Brain microvascular endothelial cell (primary cell): ENCODE measurements around the gene SSTR3.

Experiments
- DNase-seq: peaks from one replicate; pipeline ENCODE4 v3.0.0-alpha.2; 2020
- H3K27ac ChIP-seq: fragments of 250-450 bp; sonication (Bioruptor Pico); 2 replicates; pipeline ENCODE4 v1.5.1; 2020; ENCODE audit warnings: mild to moderate bottlenecking, moderate library complexity
- H3K27me3 ChIP-seq: fragments of 250-450 bp; sonication (Bioruptor Pico); replicated peaks from 2 replicates; pipeline ENCODE4 v1.5.1; 2020; ENCODE audit warnings: mild to moderate bottlenecking
- H3K36me3 ChIP-seq: fragments of 250-450 bp; sonication (Bioruptor Pico); replicated peaks from 2 replicates; pipeline ENCODE4 v1.5.1; 2020; ENCODE audit warnings: mild to moderate bottlenecking
- H3K4me3 ChIP-seq: 2 replicates; pipeline ENCODE4 v1.5.1; 2011; ENCODE audit warnings: low read depth, mild to moderate bottlenecking, control low read depth, low read length, moderate library complexity
- CTCF ChIP-seq: IDR thresholded peaks from 2 replicates; pipeline ENCODE4 v1.5.1; 2011; ENCODE audit warnings: low read depth, mild to moderate bottlenecking, moderate library complexity, low read length, control low read depth, inconsistent platforms; ENCODE audit errors: missing control alignments
- in situ Hi-C: cut with HindIII; loops from 2 replicates; pipeline ENCODE4 v1.10.0; 2017; ENCODE audit warnings: low sequenced_read_pairs, low pct_ligation_motif_present

SSTR3 gene

GRCh38 chr22:37160027-37160426 is 52.2 kb downstream of the SSTR3 start:
- H3K27ac ChIP-seq: no peak overlapping the region

GRCh38 chr22:37158963-37159290 is 53.4 kb downstream of the SSTR3 start:
- in situ Hi-C loops: no loop called here
- Histone ChIP-seq H3K36me3 (no peaks in the 10 kb centered on the region), H3K27ac (no peak overlapping the region), H3K4me3 (no peak overlapping the region), H3K27me3 (no peaks in the 10 kb centered on the region)
- no peak for DNase-seq
- TF ChIP-seq CTCF: no peak

More at GRCh38 chr22:37160027-37160426, 52.2 kb downstream of the SSTR3 start:
- Histone ChIP-seq H3K27me3 (no peaks in the 10 kb centered on the region), H3K36me3 (no peaks in the 10 kb centered on the region), H3K4me3 (no peak overlapping the region)
- DNase-seq: no peak
- in situ Hi-C loops: no loop called here
- no peak for TF ChIP-seq CTCF

- DNase-seq: no peak
- TF ChIP-seq CTCF: no peak
- Histone ChIP-seq H3K36me3 (no peaks in the 10 kb centered on the region), H3K27ac (no peak overlapping the region), H3K4me3 (no peak overlapping the region), H3K27me3 (no peaks in the 10 kb centered on the region)
- in situ Hi-C loops: no loop called here
These were observed 54.6 kb downstream of the SSTR3 start for GRCh38 chr22:37157516-37158285.

GRCh38 chr22:37156686-37157435 is 55.4 kb downstream of the SSTR3 start:
- no peak overlapping the region for H3K27ac ChIP-seq
- TF ChIP-seq CTCF: no peak
- no peak overlapping the region for H3K4me3 ChIP-seq
- H3K36me3 ChIP-seq: no peaks in the 10 kb centered on the region
- DNase-seq: no peak
- in situ Hi-C loops: no loop called here
- no peaks in the 10 kb centered on the region for H3K27me3 ChIP-seq

- no peak for TF ChIP-seq CTCF
- no peak overlapping the region for H3K4me3 ChIP-seq
- no peak for DNase-seq
- in situ Hi-C loops: no loop called here
- H3K36me3 ChIP-seq: no peaks in the 10 kb centered on the region
- no peak overlapping the region for H3K27ac ChIP-seq
- H3K27me3 ChIP-seq: no peaks in the 10 kb centered on the region
These were observed 56.3 kb downstream of the SSTR3 start for GRCh38 chr22:37155971-37156370.
